Colon (tissue), 2 donors: ENCODE measurements around the gene PLAC8L1.

Experiments
- FAIRE-seq: peaks from 2 replicates; lab custom pipeline; 2012; peaks lifted over from hg19 to GRCh38; lab: Jason Lieb, UNC
- donor health status: control.
- donor health status: control.

The PLAC8L1 gene

DNA sequence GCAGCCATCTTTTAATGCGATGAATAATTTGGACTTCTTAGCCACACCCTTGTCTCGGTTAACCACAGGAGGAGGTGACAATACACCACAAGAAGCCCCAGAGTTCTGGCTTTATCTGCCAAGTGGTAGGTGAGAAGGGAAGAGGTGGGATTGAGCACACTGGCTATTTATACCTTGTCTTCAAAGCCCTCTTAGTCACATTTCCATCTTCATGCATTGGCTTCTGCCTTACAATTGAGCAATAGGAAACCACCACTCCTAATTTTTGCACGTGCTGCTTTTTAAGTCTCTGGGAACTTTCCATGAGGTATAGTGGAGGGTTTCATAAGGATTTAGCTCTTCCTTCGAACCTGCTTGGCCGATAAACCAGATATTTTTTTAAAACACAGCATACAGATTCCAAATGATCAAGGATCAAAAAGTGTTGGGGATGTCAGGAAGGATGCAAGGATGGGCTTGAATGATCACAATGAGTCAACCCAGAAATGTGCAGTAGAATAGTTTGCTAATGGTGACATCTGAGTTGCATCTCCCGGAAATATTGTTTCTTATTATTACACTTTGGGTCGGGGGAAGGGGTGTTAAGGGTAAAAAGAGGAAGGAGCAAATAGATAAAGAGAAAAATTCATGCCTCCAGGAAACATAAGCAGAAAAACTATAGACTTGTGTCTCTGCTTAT, 25.5 kb downstream of the PLAC8L1 start:
- no peak for FAIRE-seq

DNA sequence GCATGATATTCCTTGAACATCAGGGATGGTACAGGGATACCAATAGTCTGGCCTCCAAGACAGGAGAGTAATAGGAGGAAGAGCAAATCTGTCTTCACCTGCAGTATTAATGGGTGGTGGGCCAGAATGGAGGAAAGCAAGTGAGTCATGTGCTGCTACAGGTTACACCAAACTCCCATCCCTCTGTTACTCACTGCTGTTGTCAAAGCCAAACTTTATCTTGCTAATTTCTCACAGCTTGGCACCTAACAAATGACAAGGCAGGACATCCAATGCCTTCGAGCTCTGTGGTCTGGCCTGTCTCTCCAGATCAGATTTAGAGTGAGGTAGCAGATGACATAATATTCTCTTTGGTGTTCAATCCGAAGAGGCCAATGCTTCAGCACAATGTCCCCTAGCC, 26.8 kb downstream of the PLAC8L1 start:
- no peak for FAIRE-seq

DNA sequence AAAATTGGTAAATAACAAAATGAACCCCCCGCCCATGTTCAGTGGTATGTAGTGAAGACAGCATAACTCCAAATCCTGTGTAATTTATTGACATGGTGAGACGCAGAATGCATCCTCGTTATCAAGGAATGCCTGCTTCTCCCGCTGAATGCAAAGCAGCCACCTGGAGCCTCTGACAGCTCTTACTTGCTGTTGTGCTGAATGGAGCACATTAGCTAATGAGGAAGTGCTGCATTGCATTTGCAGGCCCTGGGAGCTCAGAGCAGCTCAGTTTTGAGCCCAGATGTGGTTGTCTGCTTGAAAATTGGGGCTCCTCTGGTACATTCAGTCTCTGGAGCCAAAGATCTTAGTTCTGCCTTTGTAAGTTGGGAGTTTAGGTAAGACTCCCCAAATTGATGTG, 28.9 kb downstream of the PLAC8L1 start:
- FAIRE-seq, result no peak

DNA sequence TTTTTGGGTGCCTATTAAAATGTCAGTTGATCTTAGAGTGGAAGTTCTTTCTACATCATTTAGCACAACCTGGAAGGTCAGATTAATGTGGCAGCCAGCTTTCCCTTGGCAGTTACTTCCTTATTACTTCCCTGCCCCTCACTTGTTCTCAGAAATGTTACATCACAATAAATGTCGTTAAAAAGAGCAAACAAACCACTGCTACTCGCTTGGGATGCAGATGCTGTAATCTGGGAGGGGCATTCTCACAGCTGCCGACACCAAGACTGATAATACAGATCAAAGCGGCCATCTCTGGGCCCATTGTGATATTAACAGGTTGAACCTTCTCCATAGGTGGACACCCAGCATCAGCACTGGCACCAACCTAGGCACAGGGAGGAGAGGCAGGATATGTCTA, 29.3 kb downstream of the PLAC8L1 start:
- FAIRE-seq, result no peak

DNA sequence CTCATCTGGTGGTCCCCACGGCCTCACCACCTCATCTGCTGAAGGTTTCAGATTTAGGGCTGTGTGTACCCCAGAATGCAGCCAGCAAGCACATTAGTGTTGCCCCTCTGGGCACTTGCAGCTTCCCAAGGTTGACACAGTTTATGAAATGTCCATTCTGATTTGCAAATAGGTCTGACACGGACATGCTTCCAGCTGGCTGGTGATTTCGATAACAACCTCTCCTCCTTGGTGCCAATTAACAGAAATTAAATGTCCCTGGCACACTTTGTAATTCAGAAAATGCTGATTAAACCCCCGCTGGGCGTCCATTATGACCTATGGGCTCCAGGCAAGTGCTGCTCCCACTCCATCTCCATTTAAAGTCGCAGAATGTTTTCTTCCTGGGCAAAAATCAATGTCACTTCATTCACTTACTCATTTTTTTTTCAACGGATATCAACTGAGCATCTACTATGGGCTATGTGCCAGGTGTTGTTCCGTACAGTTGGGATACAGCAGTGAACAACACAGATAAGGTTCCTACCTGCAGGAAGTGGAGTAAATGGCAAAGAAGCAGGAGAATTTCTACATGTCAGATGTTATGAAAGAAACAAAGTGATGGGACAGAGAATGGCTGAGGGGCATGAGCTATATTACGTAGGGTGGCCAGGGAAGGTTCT, 32.0 kb downstream of the PLAC8L1 start:
- FAIRE-seq, result no peak

DNA sequence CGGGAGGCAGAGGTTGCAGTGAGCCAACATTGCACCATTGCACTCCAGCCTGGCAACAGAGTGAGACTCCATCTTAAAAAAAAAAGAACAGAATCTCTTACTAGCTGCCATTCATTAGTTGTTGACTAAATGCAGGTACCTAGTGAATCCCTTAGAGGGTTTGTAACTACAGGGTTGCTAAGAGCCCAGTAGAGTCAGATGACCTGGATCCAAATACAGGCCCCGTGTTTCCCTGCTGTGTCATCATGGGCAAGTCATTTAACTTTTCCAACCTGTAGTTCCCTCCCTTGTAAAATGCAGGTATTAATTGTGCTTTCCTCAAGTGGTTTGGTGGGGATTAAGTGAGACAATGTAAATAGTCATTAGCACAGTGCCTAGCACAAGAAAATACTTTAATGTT, 32.8 kb downstream of the PLAC8L1 start:
- no peak for FAIRE-seq

DNA sequence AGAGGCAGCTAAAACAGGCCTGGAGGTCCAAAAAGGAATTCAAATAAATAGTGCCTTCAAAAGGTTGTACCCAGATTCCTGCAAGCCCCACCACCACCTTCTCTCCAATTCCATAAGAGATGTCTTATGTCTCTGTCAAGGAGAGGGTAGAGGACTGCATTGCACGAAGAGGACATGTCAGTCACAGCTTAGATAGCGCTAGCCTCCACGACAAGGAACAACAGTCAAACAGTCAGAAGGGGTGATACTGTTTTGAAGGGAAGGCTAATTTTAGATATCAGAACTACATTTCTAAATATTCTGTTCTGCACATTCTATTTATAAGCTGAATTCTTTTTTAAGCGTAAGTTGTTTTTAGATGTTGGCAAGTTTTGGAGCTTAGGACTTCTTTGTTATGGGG, 34.2 kb downstream of the PLAC8L1 start:
- no peak for FAIRE-seq

DNA sequence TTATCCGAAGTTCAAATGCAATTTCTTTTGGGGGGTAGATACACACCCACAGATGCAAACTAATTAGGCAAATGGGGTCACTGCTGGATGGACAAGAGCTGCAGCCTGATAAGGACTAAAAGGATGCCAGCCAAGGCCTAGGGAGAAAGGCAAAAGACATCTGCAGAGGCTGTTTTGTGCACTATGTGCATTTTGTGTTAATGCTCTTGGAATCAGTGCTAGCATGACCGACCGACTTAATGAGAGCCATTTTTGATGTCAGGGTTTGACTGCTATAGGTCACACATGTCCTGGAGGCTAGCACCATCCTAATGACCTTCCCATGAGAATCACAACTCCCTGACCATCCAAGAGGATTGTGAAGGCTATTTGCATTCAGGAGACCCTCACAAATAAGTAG, 34.6 kb downstream of the PLAC8L1 start:
- FAIRE-seq, result no peak

DNA sequence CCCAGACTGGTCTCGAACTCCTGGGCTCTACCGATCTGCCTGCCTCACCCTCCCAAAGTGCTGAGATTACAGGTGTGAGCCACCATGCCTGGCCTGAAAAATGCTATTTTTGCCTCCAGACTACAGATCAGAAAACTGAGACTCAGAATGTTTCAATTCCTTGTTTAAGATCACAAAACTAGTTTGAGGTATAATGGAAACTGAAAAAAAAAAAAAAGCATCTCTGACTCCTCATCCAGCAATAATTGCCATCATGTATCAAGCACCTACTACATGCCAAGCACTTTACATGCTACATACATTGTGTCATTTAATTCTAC, 35.6 kb downstream of the PLAC8L1 start:
- FAIRE-seq, result no peak

DNA sequence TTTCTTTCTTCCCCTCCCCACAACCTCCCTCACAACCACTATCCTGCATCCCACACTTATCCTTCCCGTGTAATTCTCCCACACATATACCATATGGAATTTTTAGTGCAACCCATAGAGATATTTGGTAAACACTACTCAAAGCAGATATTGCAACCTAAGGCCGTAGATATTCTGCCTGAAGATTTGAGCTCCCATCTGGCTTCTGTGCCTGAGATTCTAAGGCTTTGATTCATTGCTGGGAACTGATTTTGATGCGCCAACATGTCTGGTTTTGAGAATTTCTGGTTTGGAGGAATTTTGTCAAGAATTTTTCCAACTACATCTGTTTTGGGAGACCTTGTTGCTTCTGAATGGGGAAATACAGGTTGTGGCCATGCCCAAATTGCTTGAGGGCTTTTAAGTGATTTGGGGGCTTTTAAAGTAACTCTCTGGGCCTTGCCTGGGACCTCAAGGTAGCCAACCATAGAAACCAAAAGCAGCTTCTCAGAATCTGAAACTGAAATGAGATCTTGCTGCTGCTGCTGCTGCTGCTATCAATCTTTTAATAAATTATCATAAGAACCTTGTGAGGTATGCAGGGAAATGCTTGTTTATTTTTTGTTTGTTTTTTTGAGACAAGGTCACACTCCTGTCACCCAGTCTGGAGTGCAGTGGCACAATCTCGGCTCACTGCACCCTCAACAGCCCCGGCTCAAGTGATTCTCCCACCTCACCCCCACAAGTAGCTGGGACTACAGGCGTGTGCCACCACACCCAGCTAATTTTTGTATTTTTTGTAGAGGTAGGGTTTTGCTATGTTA, 36.2 kb downstream of the PLAC8L1 start:
- no peak for FAIRE-seq

DNA sequence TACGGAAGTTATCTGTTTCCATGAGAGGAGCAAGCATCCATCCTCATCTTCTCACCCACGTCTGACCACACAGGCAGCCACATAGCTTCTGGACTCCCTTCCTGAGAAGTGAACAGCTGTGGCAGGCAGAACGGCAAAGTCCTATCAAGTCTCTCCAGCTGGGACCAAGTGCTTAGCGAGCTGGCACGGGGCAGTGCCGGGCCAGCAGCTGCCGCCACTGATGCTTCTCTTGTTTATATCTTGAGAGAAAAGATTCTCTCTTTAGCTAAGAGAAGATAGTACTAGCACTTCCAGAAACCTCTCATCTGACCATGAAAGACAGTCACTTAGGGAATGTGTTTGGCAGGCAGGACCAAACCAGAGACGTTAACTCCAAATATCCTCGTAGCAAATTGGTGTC, 37.2 kb downstream of the PLAC8L1 start:
- FAIRE-seq, result no peak

DNA sequence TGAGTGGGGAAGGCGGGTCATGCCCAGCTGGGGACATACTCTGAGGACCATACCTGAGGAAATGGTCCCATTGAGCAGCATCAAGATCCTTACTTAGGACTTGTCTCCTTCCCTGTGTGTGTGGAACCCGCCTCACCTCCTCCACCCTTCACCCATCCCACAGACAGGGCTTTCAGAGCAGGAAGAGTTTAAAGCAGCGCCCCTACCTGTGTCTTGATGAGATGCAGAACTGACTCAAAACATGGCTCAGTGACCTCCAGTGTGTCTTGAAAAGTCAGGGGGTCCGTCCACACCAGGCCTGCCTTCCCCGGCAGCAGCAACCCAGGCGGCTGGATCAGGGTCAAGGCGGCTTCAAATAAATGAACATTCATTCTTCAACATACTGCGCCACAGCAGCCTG, 38.4 kb downstream of the PLAC8L1 start:
- no peak for FAIRE-seq

DNA sequence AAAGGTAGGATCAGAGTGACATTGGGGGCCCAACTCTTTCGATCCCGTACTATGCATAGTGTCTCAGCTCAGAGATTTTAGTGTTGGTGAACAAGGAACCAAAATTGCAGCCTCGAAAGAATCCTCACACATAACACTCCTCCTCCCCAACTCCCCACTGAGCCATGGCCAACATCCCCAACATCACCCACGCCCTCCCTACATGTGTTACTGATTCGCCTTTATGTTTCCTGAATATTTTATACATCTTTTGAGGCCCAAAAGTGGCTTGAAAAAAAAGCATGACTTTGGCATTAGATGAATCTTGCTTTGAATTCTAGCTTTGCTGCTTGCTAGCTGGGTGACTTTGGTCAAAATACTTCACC, 45.2 kb downstream of the PLAC8L1 start:
- FAIRE-seq, result no peak

DNA sequence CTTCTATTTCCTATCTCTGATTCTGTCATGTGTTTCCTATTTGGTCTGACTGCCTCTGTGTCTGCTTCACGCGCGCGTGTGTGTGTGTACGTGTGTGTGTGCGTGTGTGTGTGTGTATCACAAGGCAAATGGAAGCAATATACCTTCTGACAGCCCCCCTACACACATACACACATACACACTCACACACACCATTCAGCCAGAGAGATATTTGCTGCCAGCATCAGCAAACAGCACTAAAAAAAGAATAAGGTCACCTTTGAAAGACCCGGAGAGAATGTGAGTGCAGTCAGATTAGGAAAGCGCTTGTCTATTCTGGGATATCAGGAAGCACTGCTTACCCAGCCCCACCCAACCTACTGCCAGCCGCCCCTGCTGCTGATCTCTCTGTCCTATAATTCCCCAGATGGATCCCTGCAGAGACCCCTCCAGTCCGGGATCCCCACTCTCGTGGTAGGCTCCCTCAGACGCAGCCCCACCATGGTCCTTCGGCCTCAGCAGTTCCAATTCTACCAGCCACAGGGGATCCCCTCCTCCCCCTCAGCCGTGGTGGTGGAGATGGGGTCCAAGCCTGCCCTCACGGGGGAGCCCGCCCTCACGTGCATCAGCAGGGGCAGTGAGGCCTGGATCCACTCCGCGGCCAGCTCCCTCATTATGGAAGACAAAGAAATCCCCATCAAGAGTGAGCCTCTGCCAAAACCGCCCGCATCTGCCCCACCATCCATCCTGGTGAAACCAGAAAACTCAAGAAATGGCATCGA, 45.7 kb downstream of the PLAC8L1 start:
- FAIRE-seq, result no peak

DNA sequence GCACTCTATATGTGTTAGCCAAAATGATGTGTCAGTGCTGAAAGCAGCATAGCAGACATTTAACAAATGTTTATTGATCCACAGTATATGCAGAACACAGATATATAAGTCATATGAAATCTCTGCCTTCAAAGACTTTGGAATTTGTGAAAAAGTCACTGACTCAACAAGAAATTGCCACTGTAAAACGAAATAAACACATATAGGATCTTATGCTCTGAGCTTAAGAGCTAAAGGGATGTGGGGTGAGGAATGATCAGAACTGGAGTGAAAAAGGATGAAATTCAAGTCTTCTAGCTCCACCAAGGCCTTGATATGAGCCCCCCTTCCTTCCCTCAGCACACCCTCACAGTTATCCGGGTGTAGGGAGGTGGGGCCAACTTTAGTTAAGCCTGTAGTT, 49.9 kb downstream of the PLAC8L1 start:
- FAIRE-seq, result no peak

DNA sequence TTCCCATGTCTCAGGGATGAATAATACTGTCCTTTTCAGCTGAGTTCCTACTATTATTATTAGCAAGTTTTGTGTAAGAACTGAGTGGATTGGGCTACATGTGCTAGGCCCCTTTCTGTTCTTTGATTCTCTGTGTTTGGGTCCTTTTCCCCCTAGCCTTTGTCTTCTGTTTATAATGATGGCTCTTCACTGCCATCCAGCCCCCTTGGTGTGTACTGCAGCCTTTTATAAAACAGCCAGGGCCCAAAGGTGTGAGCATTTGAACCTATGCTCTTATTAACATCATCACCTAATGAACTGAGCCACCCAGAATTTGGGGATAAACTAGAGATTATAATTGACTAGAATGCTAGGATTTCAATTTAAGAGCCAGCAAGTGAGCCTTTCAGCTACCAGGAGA, 52.6 kb downstream of the PLAC8L1 start:
- no peak for FAIRE-seq

DNA sequence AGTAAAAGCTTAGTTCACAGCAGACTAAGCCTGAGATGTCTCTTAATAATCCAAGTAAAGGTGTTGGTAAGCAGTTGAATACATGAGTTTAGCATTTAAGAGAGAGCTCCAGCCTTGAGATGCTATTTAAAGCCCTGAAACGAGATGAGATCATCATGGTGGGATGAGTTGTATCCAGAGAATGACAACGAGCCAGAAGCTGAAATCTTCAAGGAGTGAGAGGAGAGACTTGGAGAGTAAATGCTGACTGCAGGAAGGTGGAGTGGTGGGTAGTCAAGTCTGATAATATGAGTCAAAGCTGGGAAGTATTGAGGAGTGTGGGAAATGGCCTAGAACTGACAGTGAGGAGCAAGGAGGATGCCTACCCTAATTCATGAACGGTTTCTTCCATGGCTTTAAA, 53.7 kb downstream of the PLAC8L1 start:
- FAIRE-seq, result no peak

DNA sequence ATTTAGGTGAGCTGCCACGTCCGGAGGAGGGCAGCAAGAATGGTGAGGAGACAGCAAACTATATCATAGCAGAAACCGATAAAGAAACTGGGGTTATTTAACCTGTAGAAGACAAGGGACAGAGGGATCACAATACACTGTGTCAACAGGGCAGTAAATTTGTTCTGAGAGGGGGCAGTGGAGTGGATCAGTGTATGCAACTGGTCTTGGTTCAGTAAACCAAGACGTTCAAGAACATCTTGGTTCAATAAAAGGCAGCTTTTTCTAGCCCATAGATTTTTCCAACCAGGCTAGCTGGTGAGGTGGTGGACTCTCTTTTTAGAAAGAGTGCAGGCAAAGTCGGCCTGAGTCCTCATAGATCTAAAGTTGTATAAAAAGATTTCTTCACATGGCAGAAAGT, 55.3 kb downstream of the PLAC8L1 start:
- no peak for FAIRE-seq

DNA sequence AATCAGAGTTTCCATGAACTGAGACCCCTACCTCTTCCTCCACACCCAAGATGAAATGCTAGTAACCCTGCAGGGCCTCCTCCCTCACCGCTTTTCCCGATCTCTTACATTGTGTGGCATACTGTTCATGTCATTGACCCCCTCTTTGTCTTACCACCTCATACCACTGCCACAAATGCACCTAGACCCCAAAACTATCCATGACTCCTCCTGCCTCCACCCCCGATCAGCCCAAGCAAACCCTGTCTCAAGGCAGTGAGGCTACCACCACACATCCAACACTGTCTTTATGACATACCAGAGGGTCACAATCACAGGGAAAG, 55.7 kb downstream of the PLAC8L1 start:
- FAIRE-seq, result no peak

DNA sequence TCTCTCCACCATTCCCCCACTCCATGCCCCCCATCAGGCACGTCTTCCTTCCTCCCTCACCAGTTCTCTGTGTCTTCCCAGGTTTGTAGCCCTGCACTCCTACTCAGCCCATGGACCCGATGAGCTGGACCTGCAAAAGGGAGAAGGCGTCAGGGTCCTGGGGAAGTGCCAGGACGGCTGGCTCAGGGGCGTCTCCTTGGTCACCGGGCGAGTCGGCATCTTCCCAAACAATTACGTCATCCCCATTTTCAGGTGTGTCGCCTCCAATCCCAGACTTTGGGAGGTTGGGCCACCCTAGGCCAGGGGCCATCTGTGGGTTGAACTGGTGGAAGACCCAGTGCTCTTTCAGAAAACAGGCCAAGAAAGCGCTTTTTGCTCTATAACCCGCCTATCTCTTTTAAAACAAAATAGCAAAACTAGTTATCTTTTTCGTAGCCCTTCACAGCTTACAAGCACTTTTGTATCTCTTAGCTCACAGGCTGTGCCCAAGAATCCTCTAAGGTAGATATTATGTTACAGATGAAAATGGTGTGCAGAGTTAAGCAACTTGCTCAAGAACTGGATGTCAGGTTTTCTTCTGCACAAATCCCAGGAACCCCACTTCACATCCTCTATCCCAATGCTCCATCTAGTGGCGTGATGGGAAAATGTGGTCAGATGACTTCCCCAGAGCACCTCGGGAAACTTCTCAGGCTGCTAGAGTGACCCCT, 56.2 kb downstream of the PLAC8L1 start:
- FAIRE-seq, result no peak

DNA sequence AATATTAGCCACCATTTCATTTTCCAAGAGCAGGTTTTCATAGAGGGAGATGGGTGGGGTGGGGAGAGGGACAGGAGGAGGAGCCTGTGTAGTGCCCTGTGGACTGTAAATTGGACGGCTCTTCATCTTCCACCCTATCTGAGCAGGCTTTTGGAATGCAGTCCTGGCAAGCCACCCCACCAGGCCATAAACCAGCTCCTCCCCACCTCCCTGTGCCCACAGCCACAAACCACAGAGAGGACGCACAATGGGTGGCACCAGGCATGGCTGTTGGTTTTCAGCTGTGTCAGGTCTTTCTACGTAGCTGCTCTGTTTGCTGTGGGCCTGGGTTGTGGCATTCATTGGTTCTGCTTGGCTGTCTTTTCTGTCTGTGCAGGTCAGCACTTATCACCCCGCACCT, 58.0 kb downstream of the PLAC8L1 start:
- FAIRE-seq, result no peak

DNA sequence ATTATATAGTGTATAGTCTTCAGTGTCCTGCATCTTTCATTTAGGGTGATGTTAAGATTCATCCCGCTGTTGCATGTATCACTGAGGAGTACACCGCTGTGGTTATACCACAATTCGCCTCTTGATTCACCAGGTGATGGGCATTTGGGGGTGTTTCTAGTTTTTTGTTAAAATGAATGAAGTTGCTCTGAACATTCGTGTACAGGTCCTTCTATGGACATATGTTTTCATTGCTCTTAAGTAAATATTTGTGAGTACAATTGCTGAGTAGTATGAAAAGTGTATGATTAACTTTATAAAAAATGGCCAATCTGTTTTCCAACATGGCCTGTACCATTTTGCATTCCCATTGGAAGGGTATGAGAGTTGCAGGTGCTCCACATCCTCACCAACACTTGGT, 61.7 kb downstream of the PLAC8L1 start:
- no peak for FAIRE-seq
